Measurements from ENCODE around the gene MTMR12.

MTMR12 gene

GRCh38 chr5:32332966-32333365 lies 20.2 kb upstream of the MTMR12 start:
- Histone ChIP-seq H3K27ac (ENCODE audit: insufficient read depth in 1 of 2, low read depth in 1 of 2, low read length in 2 of 2, poor library complexity in 1 of 2, severe bottlenecking in 2 of 2) (no peak overlapping the region), H3K27me3 (replicated peaks in 2 of 5; ENCODE audit: control insufficient read depth in 4 of 5, insufficient read depth in 5 of 5, low read length in 4 of 5) (no peaks in the 10 kb centered on the region), H3K4me3 (ENCODE audit: control insufficient read depth in 1 of 7, extremely low read depth in 1 of 7, insufficient read depth in 4 of 7, low read depth in 2 of 7, low read length in 6 of 7) (no peak overlapping the region), H3K36me3 (ENCODE audit: control insufficient read depth in 4 of 4, insufficient read depth in 4 of 4, low read length in 3 of 4) (no peaks in the 10 kb centered on the region), H3K9me3 (ENCODE audit: control extremely low read depth in 1 of 5, control insufficient read depth in 4 of 5, insufficient read depth in 2 of 5, low read depth in 1 of 5, low read length in 4 of 5) (no peaks in the 10 kb centered on the region), H3K4me1 (ENCODE audit: control extremely low read depth in 1 of 4, control insufficient read depth in 4 of 4, insufficient read depth in 4 of 4, low read length in 3 of 4) (no peaks in the 10 kb centered on the region)
- 98% methylated on average over 5 of the region's 10 CpGs for WGBS (ENCODE audit: insufficient coverage)
- ChIA-PET CTCF (interaction anchor here (1.0 to 5.6 kb wide), 2 partner anchors 49 to 99 kb away, joined by 3 to 97 read pairs; no protein-coding TSS in a partner anchor), POLR2A (no interaction called here)
- DNase-seq: no peak

DNA sequence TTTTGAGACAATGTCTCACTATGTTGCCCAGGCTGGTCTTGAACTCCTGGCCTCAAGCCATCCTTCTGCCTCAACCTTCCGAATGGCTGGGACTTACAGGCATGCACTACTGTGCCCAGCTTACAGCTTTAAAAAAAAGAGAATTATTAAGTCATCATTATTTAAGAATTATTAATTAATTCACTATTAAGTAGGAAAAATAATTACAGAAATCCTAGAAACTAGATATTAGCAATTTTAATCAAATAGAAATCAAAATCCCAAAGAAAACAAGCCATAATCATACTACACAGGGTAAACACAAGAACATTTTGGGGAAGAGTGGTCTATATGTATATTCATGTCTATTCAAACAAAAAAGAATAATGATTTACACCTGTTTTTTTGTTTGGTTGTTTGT lies 19.6 kb upstream of the MTMR12 start:
- WGBS (ENCODE audit: insufficient coverage): no CpG with 5 or more reads among the region's 1 CpG
- H3K36me3 ChIP-seq (ENCODE audit: control insufficient read depth in 4 of 4, insufficient read depth in 4 of 4, low read length in 3 of 4): no peaks in the 10 kb centered on the region
- H3K27ac ChIP-seq (ENCODE audit: insufficient read depth in 1 of 2, low read depth in 1 of 2, low read length in 2 of 2, poor library complexity in 1 of 2, severe bottlenecking in 2 of 2): no peak overlapping the region
- H3K9me3 ChIP-seq (ENCODE audit: control extremely low read depth in 1 of 5, control insufficient read depth in 4 of 5, insufficient read depth in 2 of 5, low read depth in 1 of 5, low read length in 4 of 5): no peaks in the 10 kb centered on the region
- H3K4me1 ChIP-seq (ENCODE audit: control extremely low read depth in 1 of 4, control insufficient read depth in 4 of 4, insufficient read depth in 4 of 4, low read length in 3 of 4): no peaks in the 10 kb centered on the region
- CTCF ChIA-PET: interaction anchor here (1.5 to 5.6 kb wide), 3 partner anchors 9 to 99 kb away, joined by 3 to 97 read pairs (median 24); no protein-coding TSS in a partner anchor
- no peaks in the 10 kb centered on the region for H3K27me3 ChIP-seq (replicated peaks in 2 of 5; ENCODE audit: control insufficient read depth in 4 of 5, insufficient read depth in 5 of 5, low read length in 4 of 5)
- DNase-seq: no peak
- POLR2A ChIA-PET: no interaction called here
- H3K4me3 ChIP-seq (ENCODE audit: control insufficient read depth in 1 of 7, extremely low read depth in 1 of 7, insufficient read depth in 4 of 7, low read depth in 2 of 7, low read length in 6 of 7): no peak overlapping the region

DNA sequence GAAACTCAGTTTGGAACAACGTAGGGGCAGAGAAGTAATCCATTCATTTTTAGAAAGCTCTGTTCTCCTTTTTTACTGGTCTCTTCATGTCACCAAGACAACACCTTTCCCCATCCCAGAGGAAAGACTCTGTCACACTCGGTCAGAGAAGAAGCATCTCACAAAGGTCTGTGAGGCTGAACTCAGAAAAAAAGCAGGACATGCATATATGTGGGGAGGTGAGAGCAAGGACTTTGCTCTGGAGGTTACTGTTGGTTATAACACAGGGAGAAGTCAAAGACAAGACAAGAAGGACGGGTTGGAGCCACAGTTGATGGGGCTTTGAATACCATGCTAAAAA lies 19.2 kb upstream of the MTMR12 start:
- H3K36me3 ChIP-seq (ENCODE audit: control insufficient read depth in 4 of 4, insufficient read depth in 4 of 4, low read length in 3 of 4): no peaks in the 10 kb centered on the region
- ChIA-PET CTCF (interaction anchor here (1.5 to 5.6 kb wide), 3 partner anchors 9 to 98 kb away, joined by 3 to 97 read pairs (median 24); no protein-coding TSS in a partner anchor), POLR2A (no interaction called here)
- no peaks in the 10 kb centered on the region for H3K4me1 ChIP-seq (ENCODE audit: control extremely low read depth in 1 of 4, control insufficient read depth in 4 of 4, insufficient read depth in 4 of 4, low read length in 3 of 4)
- H3K9me3 ChIP-seq (ENCODE audit: control extremely low read depth in 1 of 5, control insufficient read depth in 4 of 5, insufficient read depth in 2 of 5, low read depth in 1 of 5, low read length in 4 of 5): no peaks in the 10 kb centered on the region
- no peak overlapping the region for H3K27ac ChIP-seq (ENCODE audit: insufficient read depth in 1 of 2, low read depth in 1 of 2, low read length in 2 of 2, poor library complexity in 1 of 2, severe bottlenecking in 2 of 2)
- no peak for DNase-seq
- 100% methylated on average over 2 of the region's 3 CpGs for whole genome bisulfite sequencing (ENCODE audit: insufficient coverage)
- no peak overlapping the region for H3K4me3 ChIP-seq (ENCODE audit: control insufficient read depth in 1 of 7, extremely low read depth in 1 of 7, insufficient read depth in 4 of 7, low read depth in 2 of 7, low read length in 6 of 7)
- no peaks in the 10 kb centered on the region for H3K27me3 ChIP-seq (replicated peaks in 2 of 5; ENCODE audit: control insufficient read depth in 4 of 5, insufficient read depth in 5 of 5, low read length in 4 of 5)

- no peak for DNase-seq
- CTCF ChIA-PET: interaction anchor here (0.9 to 5.6 kb wide), 7 partner anchors 10 to 167 kb away, joined by 3 to 97 read pairs (median 3); no protein-coding TSS in a partner anchor
- Histone ChIP-seq H3K27me3 (replicated peaks in 2 of 5; ENCODE audit: control insufficient read depth in 4 of 5, insufficient read depth in 5 of 5, low read length in 4 of 5) (no peaks in the 10 kb centered on the region), H3K27ac (ENCODE audit: insufficient read depth in 1 of 2, low read depth in 1 of 2, low read length in 2 of 2, poor library complexity in 1 of 2, severe bottlenecking in 2 of 2) (no peak overlapping the region), H3K4me3 (ENCODE audit: control insufficient read depth in 1 of 7, extremely low read depth in 1 of 7, insufficient read depth in 4 of 7, low read depth in 2 of 7, low read length in 6 of 7) (no peak overlapping the region), H3K9me3 (ENCODE audit: control extremely low read depth in 1 of 5, control insufficient read depth in 4 of 5, insufficient read depth in 2 of 5, low read depth in 1 of 5, low read length in 4 of 5) (no peaks in the 10 kb centered on the region), H3K36me3 (ENCODE audit: control insufficient read depth in 4 of 4, insufficient read depth in 4 of 4, low read length in 3 of 4) (no peaks in the 10 kb centered on the region), H3K4me1 (ENCODE audit: control extremely low read depth in 1 of 4, control insufficient read depth in 4 of 4, insufficient read depth in 4 of 4, low read length in 3 of 4) (no peaks in the 10 kb centered on the region)
- WGBS (ENCODE audit: insufficient coverage): 93% methylated on average over 6 of the region's 11 CpGs
- POLR2A ChIA-PET: interaction anchor here (1.0 kb wide), 1 partner anchor 99 kb away, joined by 3 read pairs; no protein-coding TSS in a partner anchor
These were observed 18.6 kb upstream of the MTMR12 start for GRCh38 chr5:32331217-32331934.

GRCh38 chr5:32330126-32330971 lies 17.6 kb upstream of the MTMR12 start:
- POLR2A ChIA-PET: interaction anchor here (1.0 kb wide), 1 partner anchor 98 kb away, joined by 3 read pairs; no protein-coding TSS in a partner anchor
- Histone ChIP-seq H3K27me3 (replicated peaks in 2 of 5; ENCODE audit: control insufficient read depth in 4 of 5, insufficient read depth in 5 of 5, low read length in 4 of 5) (no peaks in the 10 kb centered on the region), H3K9me3 (ENCODE audit: control extremely low read depth in 1 of 5, control insufficient read depth in 4 of 5, insufficient read depth in 2 of 5, low read depth in 1 of 5, low read length in 4 of 5) (no peaks in the 10 kb centered on the region), H3K27ac (ENCODE audit: insufficient read depth in 1 of 2, low read depth in 1 of 2, low read length in 2 of 2, poor library complexity in 1 of 2, severe bottlenecking in 2 of 2) (no peak overlapping the region), H3K4me3 (ENCODE audit: control insufficient read depth in 1 of 7, extremely low read depth in 1 of 7, insufficient read depth in 4 of 7, low read depth in 2 of 7, low read length in 6 of 7) (no peak overlapping the region), H3K36me3 (ENCODE audit: control insufficient read depth in 4 of 4, insufficient read depth in 4 of 4, low read length in 3 of 4) (no peaks in the 10 kb centered on the region), H3K4me1 (ENCODE audit: control extremely low read depth in 1 of 4, control insufficient read depth in 4 of 4, insufficient read depth in 4 of 4, low read length in 3 of 4) (no peaks in the 10 kb centered on the region)
- CTCF ChIA-PET: interaction anchor here (0.9 to 5.6 kb wide), 23 partner anchors 11 to 282 kb away, joined by 3 to 97 read pairs (median 4); no protein-coding TSS in a partner anchor
- 93% methylated on average over 4 of the region's 11 CpGs for WGBS (ENCODE audit: insufficient coverage)
- DNase-seq: no peak

DNA sequence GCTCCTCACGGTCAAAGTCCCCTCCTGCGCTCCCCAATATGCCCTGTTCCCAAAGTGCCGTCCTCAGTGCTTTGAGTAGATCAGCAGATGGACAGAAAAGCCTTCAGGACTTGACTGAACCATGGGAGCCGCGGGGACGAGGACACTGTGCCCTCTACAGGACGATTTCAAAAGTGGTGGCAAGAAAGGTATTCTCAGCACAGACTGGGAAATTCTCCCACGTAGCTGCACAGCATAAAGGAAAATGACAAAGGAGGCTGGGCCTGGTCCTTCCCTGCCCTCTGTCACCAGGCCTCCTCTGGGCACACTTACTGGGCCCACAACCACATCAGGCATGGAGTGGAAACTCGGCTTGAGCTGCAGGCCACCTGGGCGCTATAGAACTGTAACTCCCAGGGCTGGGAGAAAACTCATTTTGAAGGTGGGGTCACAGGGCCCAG lies 16.7 kb upstream of the MTMR12 start:
- H3K4me1 ChIP-seq (ENCODE audit: control extremely low read depth in 1 of 4, control insufficient read depth in 4 of 4, insufficient read depth in 4 of 4, low read length in 3 of 4): no peaks in the 10 kb centered on the region
- CTCF ChIA-PET: interaction anchor here (0.6 to 5.6 kb wide), 23 partner anchors 11 to 283 kb away, joined by 3 to 97 read pairs (median 5); no protein-coding TSS in a partner anchor
- 64% methylated on average over 4 of the region's 10 CpGs for WGBS (ENCODE audit: insufficient coverage)
- no peaks in the 10 kb centered on the region for H3K9me3 ChIP-seq (ENCODE audit: control extremely low read depth in 1 of 5, control insufficient read depth in 4 of 5, insufficient read depth in 2 of 5, low read depth in 1 of 5, low read length in 4 of 5)
- no peaks in the 10 kb centered on the region for H3K36me3 ChIP-seq (ENCODE audit: control insufficient read depth in 4 of 4, insufficient read depth in 4 of 4, low read length in 3 of 4)
- H3K4me3 ChIP-seq (ENCODE audit: control insufficient read depth in 1 of 7, extremely low read depth in 1 of 7, insufficient read depth in 4 of 7, low read depth in 2 of 7, low read length in 6 of 7): no peak overlapping the region
- DNase-seq: peak; percentile 51 to 63 (median 56)
- H3K27ac ChIP-seq (ENCODE audit: insufficient read depth in 1 of 2, low read depth in 1 of 2, low read length in 2 of 2, poor library complexity in 1 of 2, severe bottlenecking in 2 of 2): no peak overlapping the region
- POLR2A ChIA-PET: no interaction called here
- H3K27me3 ChIP-seq (replicated peaks in 2 of 5; ENCODE audit: control insufficient read depth in 4 of 5, insufficient read depth in 5 of 5, low read length in 4 of 5): no peaks in the 10 kb centered on the region

Measured in common myeloid progenitor, CD34-positive (primary cell).